HFFc6 (cell line): ENCODE measurements around the gene GAMT. TPM values are rescaled to one million over a fixed set of nuclear protein-coding genes. Genes with fewer than 3 reads are reported as not detected.

Source experiments
- DNase-seq: peaks from one replicate; pipeline ENCODE4 v3.0.0-alpha.2; 2018
- H3K27ac Mint-ChIP-seq: 2 replicates; pipeline ENCODE4 v1.8.0; 2020; ENCODE audit warnings: mild to moderate bottlenecking, mixed read lengths
- H3K27me3 Mint-ChIP-seq: 2 replicates; pipeline ENCODE4 v1.8.0; 2021; ENCODE audit warnings: mild to moderate bottlenecking, moderate library complexity, mixed read lengths; ENCODE audit not compliant: insufficient read depth
- H3K36me3 Mint-ChIP-seq: 2 replicates; pipeline ENCODE4 v1.8.0; 2021; ENCODE audit warnings: low read depth, mixed read lengths
- H3K4me1 Mint-ChIP-seq: 2 replicates; pipeline ENCODE4 v1.8.0; 2020; ENCODE audit warnings: low read depth, mixed read lengths
- H3K4me3 Mint-ChIP-seq: 2 replicates; pipeline ENCODE4 v1.8.0; 2020; ENCODE audit warnings: mild to moderate bottlenecking, moderate library complexity, mixed read lengths
- H3K9me3 Mint-ChIP-seq: 2 replicates; pipeline ENCODE4 v1.8.0; 2020; ENCODE audit warnings: mild to moderate bottlenecking, mixed read lengths
- total RNA-seq, 6 experiments: library from RNA; stranded (reverse); fragmentation: NEBNext Ultra II Directional; extraction: Animal tissue kit (Norgen Biotek cat#: 25700); gene quantifications; 2 replicates in 1 of 6; 3 replicates in 5 of 6; pipeline ENCODE4 v1.2.3, GENCODE V29; 2021
- TF ChIP-seq, protein P1 (sequence below): fragments of 200-600 bp; sonication (generic); IDR thresholded peaks from 2 replicates; pipeline ENCODE4 v1.5.0; 2021; ENCODE audit warnings: antibody characterized with exemption, mild to moderate bottlenecking

Gene GAMT
- total RNA-seq, 6 experiments from 2014 or later: 55.2 to 71.3 (median 67.7) TPM

DNA sequence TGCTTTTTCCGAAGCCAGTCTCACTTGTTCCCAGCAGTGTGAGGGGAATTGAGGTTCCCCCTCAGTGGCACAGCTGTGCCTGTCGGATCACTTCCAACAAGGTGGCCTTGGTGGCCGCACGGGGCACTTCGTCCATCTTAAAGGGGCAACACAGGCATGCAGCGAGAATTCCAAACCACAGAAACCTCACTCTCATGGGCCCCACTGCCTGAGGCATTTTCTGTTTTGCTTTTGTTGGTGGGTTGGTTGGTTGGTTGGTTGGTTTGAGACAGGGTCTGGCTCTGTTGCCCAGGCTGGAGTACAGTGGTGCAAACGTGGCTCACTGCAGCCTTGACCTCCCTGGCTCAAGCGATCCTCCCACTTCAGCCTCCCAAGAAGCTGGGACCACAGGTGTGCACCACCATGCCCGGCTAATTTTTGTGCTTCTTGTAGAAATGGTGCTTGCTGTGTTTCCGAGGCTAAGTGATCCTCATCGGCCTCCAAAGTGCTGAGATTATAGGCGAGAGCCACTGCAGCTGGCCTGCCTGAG, 21.3 kb downstream of the GAMT start:
- Mint-ChIP-seq H3K36me3 (peaks cover 8% of the 10 kb centered on the region; the same call in 1 of the 2 replicates), H3K27me3 (peaks cover 13% of the 10 kb centered on the region), H3K9me3 (peaks cover 4% of the 10 kb centered on the region; the same call in 1 of the 2 replicates), H3K4me1 (peaks cover 7% of the 10 kb centered on the region; the same call in 1 of the 2 replicates), H3K4me3 (no peak overlapping the region), H3K27ac (no peak overlapping the region)
- TF ChIP-seq, protein P1, sequence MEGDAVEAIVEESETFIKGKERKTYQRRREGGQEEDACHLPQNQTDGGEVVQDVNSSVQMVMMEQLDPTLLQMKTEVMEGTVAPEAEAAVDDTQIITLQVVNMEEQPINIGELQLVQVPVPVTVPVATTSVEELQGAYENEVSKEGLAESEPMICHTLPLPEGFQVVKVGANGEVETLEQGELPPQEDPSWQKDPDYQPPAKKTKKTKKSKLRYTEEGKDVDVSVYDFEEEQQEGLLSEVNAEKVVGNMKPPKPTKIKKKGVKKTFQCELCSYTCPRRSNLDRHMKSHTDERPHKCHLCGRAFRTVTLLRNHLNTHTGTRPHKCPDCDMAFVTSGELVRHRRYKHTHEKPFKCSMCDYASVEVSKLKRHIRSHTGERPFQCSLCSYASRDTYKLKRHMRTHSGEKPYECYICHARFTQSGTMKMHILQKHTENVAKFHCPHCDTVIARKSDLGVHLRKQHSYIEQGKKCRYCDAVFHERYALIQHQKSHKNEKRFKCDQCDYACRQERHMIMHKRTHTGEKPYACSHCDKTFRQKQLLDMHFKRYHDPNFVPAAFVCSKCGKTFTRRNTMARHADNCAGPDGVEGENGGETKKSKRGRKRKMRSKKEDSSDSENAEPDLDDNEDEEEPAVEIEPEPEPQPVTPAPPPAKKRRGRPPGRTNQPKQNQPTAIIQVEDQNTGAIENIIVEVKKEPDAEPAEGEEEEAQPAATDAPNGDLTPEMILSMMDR: no peak
- DNase-seq: no peak

DNA sequence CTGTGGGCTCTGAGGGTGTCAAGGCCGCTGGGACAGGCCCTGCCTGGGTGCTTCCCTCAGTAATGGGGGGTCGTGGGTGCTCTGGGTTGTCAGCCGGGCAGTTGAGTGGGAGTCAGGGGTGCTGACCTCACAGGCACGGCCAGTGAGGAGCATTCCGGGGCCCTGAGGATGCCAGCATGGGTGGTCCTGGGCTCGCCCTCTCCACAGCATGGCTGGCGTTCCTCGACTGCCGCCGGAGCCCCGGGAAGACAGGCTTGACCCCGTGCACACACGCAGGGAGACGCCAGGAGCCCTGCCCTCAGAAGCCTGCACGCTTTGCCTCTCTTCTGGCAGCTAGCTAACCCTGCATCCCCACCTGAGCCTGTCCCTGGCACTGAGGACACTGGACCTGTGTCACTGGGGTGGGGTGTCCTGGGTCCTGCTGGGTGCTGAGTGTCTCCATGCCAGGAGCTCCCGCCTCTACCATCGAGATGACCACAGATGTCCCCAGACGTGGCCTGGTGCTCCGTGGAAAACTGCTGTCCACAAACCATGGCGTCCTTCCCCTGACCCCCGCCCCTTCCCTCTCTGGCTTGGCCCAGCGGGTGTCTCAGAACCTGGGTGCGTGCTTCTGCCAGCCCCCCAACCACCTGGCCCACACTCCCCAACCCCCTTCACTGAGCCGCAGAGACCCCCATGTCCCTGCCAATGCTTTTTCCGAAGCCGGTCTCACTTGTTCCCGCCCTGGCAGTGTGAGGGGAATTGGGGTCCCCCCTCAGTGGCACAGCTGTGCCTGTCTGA, 22.0 kb downstream of the GAMT start:
- H3K27ac Mint-ChIP-seq: no peak overlapping the region
- H3K9me3 Mint-ChIP-seq: peaks cover 4% of the 10 kb centered on the region; the same call in 1 of the 2 replicates
- H3K27me3 Mint-ChIP-seq: peaks cover 11% of the 10 kb centered on the region
- no peak for DNase-seq
- peaks cover 2% of the 10 kb centered on the region; the same call in 1 of the 2 replicates for H3K4me1 Mint-ChIP-seq
- no peak overlapping the region for H3K4me3 Mint-ChIP-seq
- peaks cover 9% of the 10 kb centered on the region; the same call in 1 of the 2 replicates for H3K36me3 Mint-ChIP-seq
- TF ChIP-seq, protein P1: no peak

DNA sequence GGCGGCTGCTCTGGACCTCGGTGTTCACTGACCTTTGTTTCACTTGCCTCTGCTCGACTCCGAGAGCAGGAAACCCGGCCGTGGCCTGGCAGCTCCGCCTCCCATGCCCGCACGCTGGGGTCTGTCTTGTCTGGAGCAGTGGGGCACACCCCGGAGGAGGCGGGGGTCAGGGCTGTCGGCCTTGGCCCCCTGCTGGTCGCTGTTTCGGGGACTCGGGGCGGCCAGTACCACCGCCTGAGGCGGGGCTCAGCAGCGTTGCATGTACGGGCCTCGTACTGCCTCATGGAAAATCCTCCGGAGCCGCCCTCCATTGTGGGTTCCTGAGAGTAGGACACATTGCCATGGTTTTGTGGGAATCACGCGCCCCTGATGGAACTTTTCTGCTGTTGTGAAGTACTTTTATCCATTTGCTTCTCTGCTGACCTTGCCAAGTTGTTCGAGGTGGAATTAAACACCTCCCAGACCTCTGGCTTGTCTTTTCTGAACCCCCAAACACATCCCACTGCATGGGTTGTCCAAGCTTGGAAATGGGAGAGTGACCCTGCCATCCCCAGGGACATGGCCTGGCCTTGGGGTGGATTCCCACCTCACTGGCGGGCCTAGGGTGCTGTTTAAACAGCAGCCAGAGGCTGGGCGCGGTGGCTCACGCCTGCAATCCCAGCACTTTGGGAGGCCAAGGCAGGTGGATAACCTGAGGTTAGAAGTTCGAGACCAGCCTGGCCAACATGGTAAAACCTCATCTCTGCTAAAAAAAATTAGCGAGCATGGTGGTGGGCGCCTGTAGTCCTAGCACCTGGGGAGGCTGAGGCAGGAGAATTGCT, 23.2 kb downstream of the GAMT start:
- no peak overlapping the region for H3K27ac Mint-ChIP-seq
- no peak overlapping the region for H3K4me3 Mint-ChIP-seq
- DNase-seq: no peak
- TF ChIP-seq, protein P1: peak; percentile 52
- H3K27me3 Mint-ChIP-seq: peaks cover 7% of the 10 kb centered on the region
- peaks cover 13% of the 10 kb centered on the region; the same call in 1 of the 2 replicates for H3K36me3 Mint-ChIP-seq
- no peaks in the 10 kb centered on the region for H3K4me1 Mint-ChIP-seq
- H3K9me3 Mint-ChIP-seq: peaks cover under 1% of the 10 kb centered on the region; the same call in 1 of the 2 replicates

DNA sequence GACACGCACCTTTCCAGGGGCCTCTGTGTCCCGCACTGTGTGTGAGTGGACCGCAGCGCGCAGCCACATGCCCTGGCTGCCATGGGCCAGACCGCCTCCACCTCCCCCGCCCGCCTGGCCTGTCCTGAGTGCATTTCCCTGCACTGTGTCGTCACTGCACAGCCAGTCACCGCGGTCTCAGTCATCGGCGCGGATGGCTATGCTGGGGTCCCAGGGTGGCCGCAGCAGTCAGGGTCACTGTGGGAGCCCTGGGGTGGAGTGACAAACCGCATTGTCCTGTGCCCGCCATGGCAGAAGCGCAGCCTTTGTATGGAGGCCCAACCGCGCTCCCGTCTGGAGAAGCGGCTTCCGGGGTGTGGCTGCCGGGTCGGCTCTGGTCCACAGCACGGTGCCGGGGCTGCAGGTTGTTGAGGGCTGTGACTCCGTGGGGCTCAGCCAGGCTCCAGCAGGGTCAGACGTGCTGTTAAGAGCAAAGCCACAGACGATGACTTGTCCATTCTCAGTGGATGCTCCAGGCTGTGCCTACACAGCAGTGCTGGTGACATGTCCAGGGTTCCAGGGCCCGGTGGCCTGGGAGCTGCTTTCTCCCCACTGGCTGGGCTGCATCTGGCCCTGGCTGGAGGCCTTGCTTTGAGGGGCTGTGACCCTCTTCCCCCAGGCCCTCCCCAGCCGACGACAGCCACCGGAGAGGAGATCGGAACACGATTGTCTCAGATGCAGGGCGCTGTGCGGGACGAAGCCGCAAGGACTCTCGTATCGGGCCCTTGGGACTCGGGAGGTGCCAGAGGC, 24.0 kb downstream of the GAMT start:
- Mint-ChIP-seq H3K4me3 (no peak overlapping the region), H3K9me3 (no peaks in the 10 kb centered on the region), H3K4me1 (no peaks in the 10 kb centered on the region), H3K36me3 (peaks cover 13% of the 10 kb centered on the region; the same call in 1 of the 2 replicates), H3K27ac (no peak overlapping the region), H3K27me3 (peaks cover 5% of the 10 kb centered on the region; the same call in 1 of the 2 replicates)
- TF ChIP-seq, protein P1: no peak
- no peak for DNase-seq

DNA sequence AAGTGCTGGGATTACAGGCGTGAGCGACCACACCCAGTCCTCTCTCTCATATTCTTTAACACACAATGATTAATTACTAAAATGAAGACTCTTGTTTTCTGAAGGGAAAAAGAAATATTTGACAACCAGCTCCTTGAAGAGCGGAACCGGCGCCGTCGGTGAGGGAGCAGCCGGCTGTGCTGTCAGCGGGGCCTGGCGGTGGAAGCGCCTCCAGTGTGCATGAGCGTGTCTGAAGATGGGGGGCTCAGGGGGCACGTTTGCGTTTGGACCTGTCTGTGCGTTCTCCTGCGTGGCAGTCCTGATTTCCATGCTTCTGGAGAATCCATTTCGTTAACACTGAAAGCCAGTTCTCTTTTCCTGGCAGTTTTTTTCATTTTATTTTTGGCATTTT, 24.9 kb downstream of the GAMT start:
- no peak for DNase-seq
- Mint-ChIP-seq H3K27ac (no peak overlapping the region), H3K9me3 (no peaks in the 10 kb centered on the region), H3K4me1 (no peaks in the 10 kb centered on the region), H3K27me3 (peaks cover 5% of the 10 kb centered on the region; the same call in 1 of the 2 replicates), H3K4me3 (no peak overlapping the region), H3K36me3 (peaks cover 13% of the 10 kb centered on the region; the same call in 1 of the 2 replicates)
- TF ChIP-seq, protein P1: no peak
